ENCODE data around the gene CTSV. TPM values are rescaled to one million over a fixed set of nuclear protein-coding genes. Genes with fewer than 3 reads are reported as not detected.
"Not testable (repeated sequence)": the region's sequence is repeated elsewhere in the genome, so short reads cannot be mapped to it uniquely, and the experiment has no call there.

The CTSV gene
- total RNA-seq (2014; rRNA removed; shearing (Covaris generic); ENCODE audit: low replicate concordance), result 0.22 and 6.5 TPM in 2 replicates

- no peak within 1 kb of the TSS for H3K27ac ChIP-seq (ENCODE audit: low read length)
- peaks cover 13% of the 10 kb centered on the region for H3K4me1 ChIP-seq (ENCODE audit: low read length)
- peak within 1 kb of the TSS; percentile 69 for H3K9ac ChIP-seq (ENCODE audit: low read length)
- no peaks in the 10 kb centered on the region for H3K9me2 ChIP-seq (replicated peaks; ENCODE audit: insufficient read depth, low read length)
- H3K36me3 ChIP-seq (ENCODE audit: insufficient read depth, low read length), result no peaks in the 10 kb centered on the region
- DNase-seq, result peak; percentile 93
- peak within 1 kb of the TSS; percentile 100 for H2AFZ ChIP-seq (ENCODE audit: low read length)
- peak within 1 kb of the TSS; percentile 79 for H3K4me2 ChIP-seq (ENCODE audit: low read depth, low read length, poor library complexity, severe bottlenecking)
- no peaks in the 10 kb centered on the region for H3K27me3 ChIP-seq (ENCODE audit: low read length)
- H3K79me2 ChIP-seq (ENCODE audit: low read length), result no peaks in the 10 kb centered on the region
- no peaks in the 10 kb centered on the region for H4K20me1 ChIP-seq (ENCODE audit: insufficient read depth, low read depth, low read length)
- no peaks in the 10 kb centered on the region for H3K9me3 ChIP-seq (ENCODE audit: low read length)
- peak within 1 kb of the TSS; percentile 74 for H3K4me3 ChIP-seq (ENCODE audit: low read length)
Observed at GRCh38 chr9:97038611-97039513, at the start of gene CTSV. CTSV (minus strand) TSS chr9:97039142; CDS start chr9:97038043, 1,099 bp downstream.

GRCh38 chr9:97087668-97088215 lies 48.8 kb upstream of the CTSV start:
- not testable (repeated sequence) for H3K27me3 ChIP-seq (ENCODE audit: low read length); H3K27ac ChIP-seq (ENCODE audit: low read length); H3K4me3 ChIP-seq (ENCODE audit: low read length); H3K36me3 ChIP-seq (ENCODE audit: insufficient read depth, low read length); H4K20me1 ChIP-seq (ENCODE audit: insufficient read depth, low read depth, low read length); H3K9me2 ChIP-seq (replicated peaks; ENCODE audit: insufficient read depth, low read length); H3K4me2 ChIP-seq (ENCODE audit: low read depth, low read length, poor library complexity, severe bottlenecking); H3K79me2 ChIP-seq (ENCODE audit: low read length); H3K4me1 ChIP-seq (ENCODE audit: low read length); H3K9ac ChIP-seq (ENCODE audit: low read length); H2AFZ ChIP-seq (ENCODE audit: low read length); DNase-seq; H3K9me3 ChIP-seq (ENCODE audit: low read length)

- H3K4me1 ChIP-seq (ENCODE audit: low read length); H3K79me2 ChIP-seq (ENCODE audit: low read length); H3K4me3 ChIP-seq (ENCODE audit: low read length); H3K36me3 ChIP-seq (ENCODE audit: insufficient read depth, low read length); H3K27ac ChIP-seq (ENCODE audit: low read length); H2AFZ ChIP-seq (ENCODE audit: low read length); H3K9ac ChIP-seq (ENCODE audit: low read length); H4K20me1 ChIP-seq (ENCODE audit: insufficient read depth, low read depth, low read length); H3K27me3 ChIP-seq (ENCODE audit: low read length); H3K9me2 ChIP-seq (replicated peaks; ENCODE audit: insufficient read depth, low read length); H3K9me3 ChIP-seq (ENCODE audit: low read length); H3K4me2 ChIP-seq (ENCODE audit: low read depth, low read length, poor library complexity, severe bottlenecking); DNase-seq: not testable (repeated sequence)
Observed at GRCh38 chr9:97084562-97084991, 45.6 kb upstream of the CTSV start.

- Histone ChIP-seq H3K9ac (ENCODE audit: low read length) (no peak overlapping the region), H3K4me2 (ENCODE audit: low read depth, low read length, poor library complexity, severe bottlenecking) (no peak overlapping the region), H3K9me2 (replicated peaks; ENCODE audit: insufficient read depth, low read length) (no peaks in the 10 kb centered on the region), H3K27ac (ENCODE audit: low read length) (no peak overlapping the region), H3K79me2 (ENCODE audit: low read length) (no peaks in the 10 kb centered on the region), H3K4me1 (ENCODE audit: low read length) (no peaks in the 10 kb centered on the region), H2AFZ (ENCODE audit: low read length) (no peak overlapping the region), H4K20me1 (ENCODE audit: insufficient read depth, low read depth, low read length) (no peaks in the 10 kb centered on the region), H3K9me3 (ENCODE audit: low read length) (no peaks in the 10 kb centered on the region), H3K27me3 (ENCODE audit: low read length) (no peaks in the 10 kb centered on the region), H3K36me3 (ENCODE audit: insufficient read depth, low read length) (no peaks in the 10 kb centered on the region), H3K4me3 (ENCODE audit: low read length) (no peak overlapping the region)
- DNase-seq, result no peak
Observed at GRCh38 chr9:97078362-97078761, 39.4 kb upstream of the CTSV start.

GRCh38 chr9:97077452-97078295 lies 38.7 kb upstream of the CTSV start:
- H3K4me1 ChIP-seq (ENCODE audit: low read length), result no peaks in the 10 kb centered on the region
- no peaks in the 10 kb centered on the region for H3K27me3 ChIP-seq (ENCODE audit: low read length)
- no peak overlapping the region for H3K9ac ChIP-seq (ENCODE audit: low read length)
- no peak overlapping the region for H3K4me3 ChIP-seq (ENCODE audit: low read length)
- H3K36me3 ChIP-seq (ENCODE audit: insufficient read depth, low read length), result no peaks in the 10 kb centered on the region
- H3K79me2 ChIP-seq (ENCODE audit: low read length), result no peaks in the 10 kb centered on the region
- no peak overlapping the region for H2AFZ ChIP-seq (ENCODE audit: low read length)
- no peaks in the 10 kb centered on the region for H3K9me3 ChIP-seq (ENCODE audit: low read length)
- H3K9me2 ChIP-seq (replicated peaks; ENCODE audit: insufficient read depth, low read length), result no peaks in the 10 kb centered on the region
- DNase-seq, result no peak
- H4K20me1 ChIP-seq (ENCODE audit: insufficient read depth, low read depth, low read length), result no peaks in the 10 kb centered on the region
- H3K27ac ChIP-seq (ENCODE audit: low read length), result no peak overlapping the region
- no peak overlapping the region for H3K4me2 ChIP-seq (ENCODE audit: low read depth, low read length, poor library complexity, severe bottlenecking)

- H3K9me2 ChIP-seq (replicated peaks; ENCODE audit: insufficient read depth, low read length); H2AFZ ChIP-seq (ENCODE audit: low read length); DNase-seq; H3K4me1 ChIP-seq (ENCODE audit: low read length); H4K20me1 ChIP-seq (ENCODE audit: insufficient read depth, low read depth, low read length); H3K4me2 ChIP-seq (ENCODE audit: low read depth, low read length, poor library complexity, severe bottlenecking); H3K9me3 ChIP-seq (ENCODE audit: low read length); H3K4me3 ChIP-seq (ENCODE audit: low read length); H3K79me2 ChIP-seq (ENCODE audit: low read length); H3K9ac ChIP-seq (ENCODE audit: low read length); H3K27ac ChIP-seq (ENCODE audit: low read length); H3K36me3 ChIP-seq (ENCODE audit: insufficient read depth, low read length); H3K27me3 ChIP-seq (ENCODE audit: low read length): not testable (repeated sequence)
Observed at GRCh38 chr9:97076731-97077451, 37.9 kb upstream of the CTSV start.

- Histone ChIP-seq H3K9me2 (replicated peaks; ENCODE audit: insufficient read depth, low read length) (no peaks in the 10 kb centered on the region), H3K36me3 (ENCODE audit: insufficient read depth, low read length) (no peaks in the 10 kb centered on the region), H3K79me2 (ENCODE audit: low read length) (no peaks in the 10 kb centered on the region), H3K4me3 (ENCODE audit: low read length) (no peak overlapping the region), H3K4me1 (ENCODE audit: low read length) (no peaks in the 10 kb centered on the region), H3K9ac (ENCODE audit: low read length) (no peak overlapping the region), H3K27me3 (ENCODE audit: low read length) (no peaks in the 10 kb centered on the region), H3K27ac (ENCODE audit: low read length) (no peak overlapping the region), H3K9me3 (ENCODE audit: low read length) (no peaks in the 10 kb centered on the region), H4K20me1 (ENCODE audit: insufficient read depth, low read depth, low read length) (no peaks in the 10 kb centered on the region), H3K4me2 (ENCODE audit: low read depth, low read length, poor library complexity, severe bottlenecking) (no peak overlapping the region), H2AFZ (ENCODE audit: low read length) (no peak overlapping the region)
- no peak for DNase-seq
Observed at GRCh38 chr9:97076238-97076637, 37.3 kb upstream of the CTSV start.

All from Karpas-422 (cell line).